Ovary (tissue), 9 donors: Measurements from ENCODE around the gene PLXNB2. TPM values are rescaled to one million over a fixed set of nuclear protein-coding genes. Genes with fewer than 3 reads are reported as not detected.

Source experiments
- DNase-seq, 5 donors: peaks; one replicate each; pipeline ENCODE4 v3.0.0-alpha.2; 2019 to 2020
- H3K27ac ChIP-seq, 2 donors: fragments of 200-600 bp; one replicate each; pipeline versions ENCODE4 v1.5.1 to v1.8.0; 2019 to 2022
- H3K27me3 ChIP-seq: fragments of 200-600 bp; one replicate; pipeline ENCODE4 v1.8.0; 2022
- H3K36me3 ChIP-seq: fragments of 200-600 bp; sonication (generic); one replicate; pipeline ENCODE4 v1.5.1; 2019
- H3K4me1 ChIP-seq: one replicate; pipeline ENCODE4 v1.8.1; 2013; ENCODE audit warnings: mild to moderate bottlenecking, moderate library complexity; ENCODE audit not compliant: insufficient read depth
- H3K4me3 ChIP-seq: fragments of 200-600 bp; sonication (generic); one replicate; pipeline ENCODE4 v1.5.1; 2017
- H3K9me3 ChIP-seq, 2 donors: fragments of 200-600 bp in 1 of 2; sonication (generic) in 1 of 2; one replicate each; pipeline versions ENCODE4 v1.5.1 to v1.8.1; 2013 to 2019; ENCODE audit warnings: mild to moderate bottlenecking in 1 of 2, moderate library complexity in 1 of 2
- CTCF ChIP-seq, 3 donors: fragments of 450-650 bp in 2 of 3; fragments of 200-600 bp in 1 of 3; IDR thresholded peaks; one replicate each; pipeline versions ENCODE4 v1.5.1 to v1.8.0; 2016 to 2022; ENCODE audit warnings: antibody characterized with exemption in 3 of 3, mild to moderate bottlenecking in 1 of 3
- EP300 ChIP-seq: sonication (generic); formaldehyde crosslinking; IDR thresholded peaks from one replicate; pipeline ENCODE4 v1.6.1; 2017; ENCODE audit warnings: antibody characterized with exemption
- POLR2A ChIP-seq: fragments of 450-650 bp; IDR thresholded peaks from one replicate; pipeline ENCODE4 v1.6.1; 2017; ENCODE audit warnings: antibody characterized with exemption, mild to moderate bottlenecking, moderate library complexity
- WGBS, 3 donors: extraction: QIAGEN DNeasy Blood & Tissue Kit in 1 of 3; methylation state at CpG; one replicate each; pipeline versions ENCODE4 v1.1.5 to v1.1.7; 2013 to 2017; 5-methylcytosine and 5-hydroxymethylcytosine counted together
- intact Hi-C, 4 donors: fragments of 100-400 bp; cut with DNase I; formaldehyde crosslinking; loops; one replicate each; pipeline versions ENCODE4 v1.11.0 to v1.15.1; 2022 to 2023
- polyA plus RNA-seq, 2 donors: library from polyadenylated mRNA; stranded (reverse); fragments of 200-250 nt in 1 of 2; fragments of 350-450 nt in 1 of 2; fragmentation: Illumina TruSeq in 1 of 2; extraction: RNeasy Lipid Tissue Mini Kit (QIAGEN cat#74804) in 1 of 2; gene quantifications; one replicate each; pipeline ENCODE4 v1.2.3, GENCODE V29; 2013 to 2014
- total RNA-seq, 7 donors: library from RNA; depleted of rRNA in 2 of 7; stranded (reverse); fragments of >200 nt in 2 of 7; fragmentation: NEBNext Ultra II Directional in 3 of 7; extraction: Animal tissue kit (Norgen Biotek cat#: 25700) in 3 of 7; gene quantifications; one replicate each; pipeline versions ENCODE4 v1.1.0 to v1.2.4, GENCODE V29; 2016 to 2023
- donor health status: DM: no; HTN: no; CAD: no; lungs with moderate emphysema.
- donor health status: DM: no; HTN: no; CAD: no.
- donor health status: Bipolar disorder and iron deficiency.
- donor health status: DM: yes; HTN: yes; CAD: no.
- donor health status: DM: no; HTN: no; CAD: no.
- donor health status: DM: yes; HTN: yes; CAD: no.

PLXNB2 gene
- total and polyA plus RNA-seq, 9 donors: 26.5 to 274 (median 205) TPM

- TF ChIP-seq CTCF (IDR thresholded peaks at IDR 0.05) (no peak), POLR2A (no peak), EP300 (no peak)
- no peaks in the 10 kb centered on the region for H3K9me3 ChIP-seq
- H3K27me3 ChIP-seq: no peaks in the 10 kb centered on the region
- H3K4me3 ChIP-seq: no peak overlapping the region
- DNase-seq: no peak
- 67 to 72% (median 68%) methylated on average over 24 of the region's 24 CpGs for WGBS, 3 donors
- H3K4me1 ChIP-seq: peaks cover 4% of the 10 kb centered on the region
- no peak overlapping the region for H3K27ac ChIP-seq
- H3K36me3 ChIP-seq: no peaks in the 10 kb centered on the region
- intact Hi-C loops: loop anchor here in 1 of 4 donors (10.0 kb wide), 1 partner anchor 266 kb away; the partner anchor contains the start of gene SCO2
Observed at GRCh38 chr22:50258361-50259292, 48.8 kb downstream of the PLXNB2 start.

- H3K4me3 ChIP-seq: no peak overlapping the region
- no peaks in the 10 kb centered on the region for H3K9me3 ChIP-seq
- no peak overlapping the region for H3K27ac ChIP-seq
- H3K4me1 ChIP-seq: peaks cover 4% of the 10 kb centered on the region
- no peak for DNase-seq
- H3K27me3 ChIP-seq: no peaks in the 10 kb centered on the region
- WGBS, 3 donors: 79 to 82% (median 81%) methylated on average over 30 to 31 of the region's 31 CpGs
- intact Hi-C loops: loop anchor here in 1 of 4 donors (10.0 kb wide), 1 partner anchor 267 kb away; the partner anchor contains the start of gene SCO2
- no peaks in the 10 kb centered on the region for H3K36me3 ChIP-seq
- TF ChIP-seq CTCF (IDR thresholded peaks at IDR 0.05) (no peak), POLR2A (no peak), EP300 (no peak)
Observed at GRCh38 chr22:50257451-50258360, 49.7 kb downstream of the PLXNB2 start.

- Histone ChIP-seq H3K4me1 (peaks cover 4% of the 10 kb centered on the region), H3K4me3 (no peak overlapping the region), H3K27ac (no peak overlapping the region), H3K27me3 (no peaks in the 10 kb centered on the region), H3K9me3 (no peaks in the 10 kb centered on the region), H3K36me3 (no peaks in the 10 kb centered on the region)
- 81 to 87% (median 82%) methylated on average over 16 of the region's 16 CpGs for WGBS, 3 donors
- no peak for DNase-seq
- TF ChIP-seq EP300 (no peak), CTCF (IDR thresholded peaks at IDR 0.05) (no peak)
- intact Hi-C loops: loop anchor here in 1 of 4 donors (10.0 kb wide), 1 partner anchor 268 kb away; the partner anchor contains the start of gene SCO2
Observed at GRCh38 chr22:50257041-50257440, 50.4 kb downstream of the PLXNB2 start.

GRCh38 chr22:50256258-50256862 is 51.1 kb downstream of the PLXNB2 start:
- H3K36me3 ChIP-seq: no peaks in the 10 kb centered on the region
- H3K27me3 ChIP-seq: no peaks in the 10 kb centered on the region
- 80 to 87% (median 86%) methylated on average over 10 to 12 of the region's 12 CpGs for WGBS, 3 donors
- H3K9me3 ChIP-seq: no peaks in the 10 kb centered on the region
- TF ChIP-seq EP300: no peak
- no peak for TF ChIP-seq POLR2A
- no peak for TF ChIP-seq CTCF (IDR thresholded peaks at IDR 0.05)
- no peak overlapping the region for H3K4me3 ChIP-seq
- no peak for DNase-seq
- intact Hi-C loops: loop anchor here in 1 of 4 donors (10.0 kb wide), 1 partner anchor 268 kb away; the partner anchor contains the start of gene SCO2
- H3K27ac ChIP-seq: no peak overlapping the region
- peaks cover 6% of the 10 kb centered on the region for H3K4me1 ChIP-seq
